HepG2 (cell line): ENCODE results near the gene MEIOB. TPM values are rescaled to one million over a fixed set of nuclear protein-coding genes. Genes with fewer than 3 reads are reported as not detected.

Experiments
- CEBPB ChIP-seq: IDR thresholded peaks from 2 replicates; pipeline ENCODE4 v1.6.1; 2011; ENCODE audit warnings: low read depth, low read length, improper control_type of control experiment, borderline replicate concordance
- CREB1 ChIP-seq, 2 experiments: fragments of 450-650 bp in 1 of 2; IDR thresholded peaks; 2 replicates each; pipeline ENCODE4 v1.6.1; 2016 to 2017; ENCODE audit warnings: control low read depth in 1 of 2, mild to moderate bottlenecking in 1 of 2, missing compliant biosample characterization in 1 of 2, missing genetic modification characterization in 1 of 2
- KDM2A ChIP-seq: sonication (generic); formaldehyde crosslinking; IDR thresholded peaks from 2 replicates; pipeline ENCODE4 v1.4.0; 2020; ENCODE audit warnings: low read depth, missing genetic modification reagents, borderline replicate concordance
- KDM4B ChIP-seq: sonication (generic); formaldehyde crosslinking; IDR thresholded peaks from 2 replicates; pipeline ENCODE4 v1.4.0; 2020; ENCODE audit warnings: missing genetic modification reagents
- NPAS2 ChIP-seq: sonication (generic); formaldehyde crosslinking; IDR thresholded peaks from 2 replicates; pipeline ENCODE4 v1.8.0; 2022; ENCODE audit warnings: mild to moderate bottlenecking, missing genetic modification reagents, borderline replicate concordance
- NR0B2 ChIP-seq: sonication (generic); formaldehyde crosslinking; IDR thresholded peaks from 2 replicates; pipeline ENCODE4 v1.4.0; 2020; ENCODE audit warnings: mild to moderate bottlenecking, missing genetic modification reagents
- PRDM15 ChIP-seq: sonication (generic); formaldehyde crosslinking; IDR thresholded peaks from 2 replicates; pipeline ENCODE4 v1.4.0; 2020; ENCODE audit warnings: missing genetic modification reagents
- REXO4 ChIP-seq: sonication (generic); formaldehyde crosslinking; IDR thresholded peaks from 2 replicates; pipeline ENCODE4 v1.8.0; 2022; ENCODE audit warnings: missing genetic modification reagents, mild to moderate bottlenecking, borderline replicate concordance
- SAFB2 ChIP-seq: sonication (generic); formaldehyde crosslinking; IDR thresholded peaks from 2 replicates; pipeline ENCODE4 v1.5.1; 2020; ENCODE audit warnings: missing genetic modification reagents, low read depth, mild to moderate bottlenecking, borderline replicate concordance
- TGIF2 ChIP-seq: IDR thresholded peaks from 2 replicates; pipeline ENCODE4 v1.6.1; 2016; ENCODE audit warnings: control low read depth, missing compliant biosample characterization
- ZNF781 ChIP-seq: sonication (generic); formaldehyde crosslinking; IDR thresholded peaks from 2 replicates; pipeline ENCODE4 v1.5.1; 2020; ENCODE audit warnings: borderline replicate concordance, mild to moderate bottlenecking, missing genetic modification reagents; ENCODE audit errors: not compliant biosample characterization
- polyA plus RNA-seq, 8 experiments: library from polyadenylated mRNA; depleted of rRNA in 3 of 8; stranded (reverse) in 7 of 8; unstranded in 1 of 8; fragments of >200 nt; fragmentation: Illumina TruSeq in 4 of 8; extraction: Trizol in 4 of 8; gene quantifications; 2 replicates each; pipeline versions ENCODE4 v1.2.1 to v1.2.3, GENCODE V29; 2011 to 2016; ENCODE audit warnings: low read depth in 4 of 8, missing spikeins in 1 of 8, mixed read lengths in 1 of 8; ENCODE audit not compliant: insufficient read depth in 1 of 8
- total RNA-seq, 5 experiments: library from RNA; depleted of rRNA; stranded (reverse); fragments of >200 nt; fragmentation: Illumina TruSeq; extraction: Trizol; gene quantifications; 2 replicates each; pipeline ENCODE4 v1.2.3, GENCODE V29; 2016; ENCODE audit warnings: low read depth in 1 of 5
- TF ChIP-seq, protein P1 (sequence below): sonication (generic); formaldehyde crosslinking; IDR thresholded peaks from 2 replicates; pipeline ENCODE4 v1.4.0; 2020; ENCODE audit warnings: missing genetic modification reagents
- TF ChIP-seq, protein P2 (sequence below): sonication (generic); formaldehyde crosslinking; IDR thresholded peaks from 2 replicates; pipeline ENCODE4 v1.5.0; 2020; ENCODE audit warnings: mild to moderate bottlenecking, missing genetic modification reagents
- TF ChIP-seq, protein P3 (sequence below): IDR thresholded peaks from 2 replicates; pipeline ENCODE4 v1.6.1; 2016; ENCODE audit warnings: low read depth
- TF ChIP-seq, protein P4 (sequence below): sonication (generic); formaldehyde crosslinking; IDR thresholded peaks from 2 replicates; pipeline ENCODE4 v1.4.0; 2020; ENCODE audit warnings: mild to moderate bottlenecking, low read depth, missing genetic modification reagents

Gene MEIOB
- total and polyA plus RNA-seq, 2 of the 13 experiments (the other 11 are each of a cell fraction or from before 2014, with no cell fraction given) = 0.17 TPM; not detected in 1

DNA sequence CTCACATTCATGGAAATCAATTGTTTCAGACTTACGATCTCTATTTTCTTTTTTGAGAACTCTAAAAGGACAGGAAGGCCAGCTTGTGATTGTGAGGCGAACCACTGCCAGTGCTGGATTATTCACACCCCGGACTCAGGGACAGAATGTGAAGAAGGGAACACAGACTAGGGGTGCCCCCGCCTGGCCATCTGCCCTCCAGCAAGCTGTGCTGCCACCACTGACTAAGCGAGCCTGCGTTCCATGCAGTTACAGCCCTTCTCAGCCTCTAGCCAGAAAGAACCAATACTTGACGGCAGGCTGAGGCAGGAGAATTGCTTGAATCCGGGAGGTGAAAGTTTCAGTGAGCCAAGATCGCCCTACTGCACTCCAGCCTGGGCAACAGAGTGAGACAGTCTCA lies 48.1 kb downstream of the MEIOB start (continued):
- TF ChIP-seq, protein P1, sequence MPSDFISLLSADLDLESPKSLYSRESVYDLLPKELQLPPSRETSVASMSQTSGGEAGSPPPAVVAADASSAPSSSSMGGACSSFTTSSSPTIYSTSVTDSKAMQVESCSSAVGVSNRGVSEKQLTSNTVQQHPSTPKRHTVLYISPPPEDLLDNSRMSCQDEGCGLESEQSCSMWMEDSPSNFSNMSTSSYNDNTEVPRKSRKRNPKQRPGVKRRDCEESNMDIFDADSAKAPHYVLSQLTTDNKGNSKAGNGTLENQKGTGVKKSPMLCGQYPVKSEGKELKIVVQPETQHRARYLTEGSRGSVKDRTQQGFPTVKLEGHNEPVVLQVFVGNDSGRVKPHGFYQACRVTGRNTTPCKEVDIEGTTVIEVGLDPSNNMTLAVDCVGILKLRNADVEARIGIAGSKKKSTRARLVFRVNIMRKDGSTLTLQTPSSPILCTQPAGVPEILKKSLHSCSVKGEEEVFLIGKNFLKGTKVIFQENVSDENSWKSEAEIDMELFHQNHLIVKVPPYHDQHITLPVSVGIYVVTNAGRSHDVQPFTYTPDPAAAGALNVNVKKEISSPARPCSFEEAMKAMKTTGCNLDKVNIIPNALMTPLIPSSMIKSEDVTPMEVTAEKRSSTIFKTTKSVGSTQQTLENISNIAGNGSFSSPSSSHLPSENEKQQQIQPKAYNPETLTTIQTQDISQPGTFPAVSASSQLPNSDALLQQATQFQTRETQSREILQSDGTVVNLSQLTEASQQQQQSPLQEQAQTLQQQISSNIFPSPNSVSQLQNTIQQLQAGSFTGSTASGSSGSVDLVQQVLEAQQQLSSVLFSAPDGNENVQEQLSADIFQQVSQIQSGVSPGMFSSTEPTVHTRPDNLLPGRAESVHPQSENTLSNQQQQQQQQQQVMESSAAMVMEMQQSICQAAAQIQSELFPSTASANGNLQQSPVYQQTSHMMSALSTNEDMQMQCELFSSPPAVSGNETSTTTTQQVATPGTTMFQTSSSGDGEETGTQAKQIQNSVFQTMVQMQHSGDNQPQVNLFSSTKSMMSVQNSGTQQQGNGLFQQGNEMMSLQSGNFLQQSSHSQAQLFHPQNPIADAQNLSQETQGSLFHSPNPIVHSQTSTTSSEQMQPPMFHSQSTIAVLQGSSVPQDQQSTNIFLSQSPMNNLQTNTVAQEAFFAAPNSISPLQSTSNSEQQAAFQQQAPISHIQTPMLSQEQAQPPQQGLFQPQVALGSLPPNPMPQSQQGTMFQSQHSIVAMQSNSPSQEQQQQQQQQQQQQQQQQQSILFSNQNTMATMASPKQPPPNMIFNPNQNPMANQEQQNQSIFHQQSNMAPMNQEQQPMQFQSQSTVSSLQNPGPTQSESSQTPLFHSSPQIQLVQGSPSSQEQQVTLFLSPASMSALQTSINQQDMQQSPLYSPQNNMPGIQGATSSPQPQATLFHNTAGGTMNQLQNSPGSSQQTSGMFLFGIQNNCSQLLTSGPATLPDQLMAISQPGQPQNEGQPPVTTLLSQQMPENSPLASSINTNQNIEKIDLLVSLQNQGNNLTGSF (CRISPR knock-in tag) = no peak
- TF ChIP-seq PRDM15 (CRISPR knock-in tag) (no peak), REXO4 (no peak), KDM4B (CRISPR knock-in tag) (no peak), NPAS2 (CRISPR knock-in tag) (no peak), KDM2A (CRISPR knock-in tag) (peak; percentile 71; the same call in 1 of the 2 replicates), SAFB2 (CRISPR knock-in tag) (no peak; the same call in 1 of the 2 replicates), ZNF781 (CRISPR knock-in tag) (no peak), CEBPB (no peak), NR0B2 (CRISPR knock-in tag) (no peak), TGIF2 (CRISPR knock-in tag) (no peak), CREB1 (IDR thresholded peaks at IDR 0.05) (no peak), CREB1 (CRISPR knock-in tag; IDR thresholded peaks at IDR 0.05) (no peak)
- TF ChIP-seq, protein P2, sequence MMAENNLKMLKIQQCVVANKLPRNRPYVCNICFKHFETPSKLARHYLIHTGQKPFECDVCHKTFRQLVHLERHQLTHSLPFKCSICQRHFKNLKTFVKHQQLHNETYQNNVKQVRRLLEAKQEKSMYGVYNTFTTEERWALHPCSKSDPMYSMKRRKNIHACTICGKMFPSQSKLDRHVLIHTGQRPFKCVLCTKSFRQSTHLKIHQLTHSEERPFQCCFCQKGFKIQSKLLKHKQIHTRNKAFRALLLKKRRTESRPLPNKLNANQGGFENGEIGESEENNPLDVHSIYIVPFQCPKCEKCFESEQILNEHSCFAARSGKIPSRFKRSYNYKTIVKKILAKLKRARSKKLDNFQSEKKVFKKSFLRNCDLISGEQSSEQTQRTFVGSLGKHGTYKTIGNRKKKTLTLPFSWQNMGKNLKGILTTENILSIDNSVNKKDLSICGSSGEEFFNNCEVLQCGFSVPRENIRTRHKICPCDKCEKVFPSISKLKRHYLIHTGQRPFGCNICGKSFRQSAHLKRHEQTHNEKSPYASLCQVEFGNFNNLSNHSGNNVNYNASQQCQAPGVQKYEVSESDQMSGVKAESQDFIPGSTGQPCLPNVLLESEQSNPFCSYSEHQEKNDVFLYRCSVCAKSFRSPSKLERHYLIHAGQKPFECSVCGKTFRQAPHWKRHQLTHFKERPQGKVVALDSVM (CRISPR knock-in tag) = peak; percentile 49; the same call in 1 of the 2 replicates
- TF ChIP-seq, protein P3, sequence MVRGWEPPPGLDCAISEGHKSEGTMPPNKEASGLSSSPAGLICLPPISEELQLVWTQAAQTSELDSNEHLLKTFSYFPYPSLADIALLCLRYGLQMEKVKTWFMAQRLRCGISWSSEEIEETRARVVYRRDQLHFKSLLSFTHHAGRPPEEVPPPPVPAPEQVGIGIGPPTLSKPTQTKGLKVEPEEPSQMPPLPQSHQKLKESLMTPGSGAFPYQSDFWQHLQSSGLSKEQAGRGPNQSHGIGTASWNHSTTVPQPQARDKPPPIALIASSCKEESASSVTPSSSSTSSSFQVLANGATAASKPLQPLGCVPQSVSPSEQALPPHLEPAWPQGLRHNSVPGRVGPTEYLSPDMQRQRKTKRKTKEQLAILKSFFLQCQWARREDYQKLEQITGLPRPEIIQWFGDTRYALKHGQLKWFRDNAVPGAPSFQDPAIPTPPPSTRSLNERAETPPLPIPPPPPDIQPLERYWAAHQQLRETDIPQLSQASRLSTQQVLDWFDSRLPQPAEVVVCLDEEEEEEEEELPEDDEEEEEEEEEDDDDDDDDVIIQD (CRISPR knock-in tag) = no peak
- TF ChIP-seq, protein P4, sequence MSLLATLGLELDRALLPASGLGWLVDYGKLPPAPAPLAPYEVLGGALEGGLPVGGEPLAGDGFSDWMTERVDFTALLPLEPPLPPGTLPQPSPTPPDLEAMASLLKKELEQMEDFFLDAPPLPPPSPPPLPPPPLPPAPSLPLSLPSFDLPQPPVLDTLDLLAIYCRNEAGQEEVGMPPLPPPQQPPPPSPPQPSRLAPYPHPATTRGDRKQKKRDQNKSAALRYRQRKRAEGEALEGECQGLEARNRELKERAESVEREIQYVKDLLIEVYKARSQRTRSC (CRISPR knock-in tag) = no peak
